ENCODE results near the gene ARFGAP1. TPM values are rescaled to one million over a fixed set of nuclear protein-coding genes. Genes with fewer than 3 reads are reported as not detected.

The ARFGAP1 gene
- total RNA-seq, result 51.8 and 63.5 TPM in 2 replicates

GRCh38 chr20:63272105-63273058, at the start of gene ARFGAP1:
ARFGAP1 (plus strand) TSS chr20:63272813; CDS start chr20:63275581, 2,768 bp downstream.

GRCh38 chr20:63235399-63235983, 37.1 kb upstream of the ARFGAP1 start, which contains the start of gene BIRC7:
BIRC7 (plus strand) TSS chr20:63235905; CDS start chr20:63236097, 192 bp downstream.

GRCh38 chr20:63254232-63254605, 18.4 kb upstream of the ARFGAP1 start, which contains the start of gene NKAIN4:
NKAIN4 (minus strand) TSS chr20:63254463; CDS start chr20:63254450, 13 bp downstream.

GRCh38 chr20:63292904-63293303, 20.3 kb downstream of the ARFGAP1 start, which contains the start of gene COL20A1:
COL20A1 (plus strand) TSS chr20:63293186; CDS start chr20:63295108, 1,922 bp downstream.

Small RNAs within 50 kb of the gene (small RNA-seq; reads per million reads assigned to genes)
- gene MIR3196 (not detected), gene MIR4326 (0.08 reads per million), gene RNU6-994P (0.57 reads per million, percentile 35 among the genes with 10 or more reads in this experiment)

Other genes starting within 250 kb of the ARFGAP1 start
- gene YTHDF1, start 56.7 kb upstream of the ARFGAP1 start, total RNA-seq, result 18.0 and 25.6 TPM in 2 replicates
- gene BIRC7, start 36.9 kb upstream of the ARFGAP1 start, total RNA-seq, result not detected in 2 replicates
- gene NKAIN4, start 18.4 kb upstream of the ARFGAP1 start, total RNA-seq, result not detected in 2 replicates
- gene COL20A1, start 20.4 kb downstream of the ARFGAP1 start, total RNA-seq, result not detected in 2 replicates
- not detected in 2 replicates for gene CHRNA4, start 88.5 kb downstream of the ARFGAP1 start, total RNA-seq
- not detected in 2 replicates for gene KCNQ2, start 199.8 kb downstream of the ARFGAP1 start, total RNA-seq
- not detected in 2 replicates for gene EEF1A2, start 226.3 kb downstream of the ARFGAP1 start, total RNA-seq
- 58.6 and 66.9 TPM in 2 replicates for gene PPDPF, start 248.0 kb downstream of the ARFGAP1 start, total RNA-seq

All from subcutaneous preadipocyte (primary cell).